MM.1S (cell line): ENCODE results near the gene ARTN.

Source experiments
- DNase-seq: peaks from one replicate; pipeline ENCODE4 v3.0.0-alpha.2; 2015
- H2AFZ ChIP-seq: fragments of 300-600 bp; sonication (generic); 2 replicates; pipeline ENCODE4 v1.6.0; 2016; ENCODE audit warnings: antibody characterized with exemption, low read length
- H3F3A ChIP-seq: fragments of 300-600 bp; sonication (generic); 2 replicates; pipeline ENCODE4 v1.6.1; 2016; ENCODE audit warnings: mild to moderate bottlenecking, antibody characterized with exemption, low read length, moderate library complexity, mixed read lengths; ENCODE audit not compliant: insufficient read depth
- H3K27ac ChIP-seq: fragments of 300-600 bp; sonication (generic); 2 replicates; pipeline ENCODE4 v1.5.1; 2016; ENCODE audit warnings: mild to moderate bottlenecking, low read length
- H3K27me3 ChIP-seq: fragments of 300-600 bp; sonication (generic); replicated peaks from 2 replicates; pipeline ENCODE4 v1.6.0; 2016; ENCODE audit warnings: low read length; ENCODE audit not compliant: insufficient read depth
- H3K36me3 ChIP-seq: fragments of 300-600 bp; sonication (generic); replicated peaks from 2 replicates; pipeline ENCODE4 v1.6.1; 2016; ENCODE audit warnings: mild to moderate bottlenecking, low read length, mixed read lengths; ENCODE audit not compliant: insufficient read depth
- H3K4me1 ChIP-seq: fragments of 300-600 bp; sonication (generic); 2 replicates; pipeline ENCODE4 v1.6.1; 2016; ENCODE audit warnings: low read length, mixed read lengths
- H3K4me2 ChIP-seq: fragments of 300-600 bp; sonication (generic); 2 replicates; pipeline ENCODE4 v1.6.0; 2016; ENCODE audit warnings: low read depth, low read length
- H3K4me3 ChIP-seq: fragments of 300-600 bp; sonication (generic); 2 replicates; pipeline ENCODE4 v1.5.1; 2016; ENCODE audit warnings: low read length, mixed read lengths
- H3K79me2 ChIP-seq: fragments of 300-600 bp; sonication (generic); 2 replicates; pipeline ENCODE4 v1.6.1; 2016; ENCODE audit warnings: mixed run types, low read length, mixed read lengths
- H3K9ac ChIP-seq: fragments of 300-600 bp; sonication (generic); 2 replicates; pipeline ENCODE4 v1.6.1; 2016; ENCODE audit warnings: low read length, mixed read lengths
- H3K9me2 ChIP-seq: fragments of 300-600 bp; sonication (generic); replicated peaks from 2 replicates; pipeline ENCODE4 v1.6.1; 2016; ENCODE audit warnings: mild to moderate bottlenecking, low read length, mixed read lengths; ENCODE audit not compliant: insufficient read depth
- H3K9me3 ChIP-seq: fragments of 300-600 bp; sonication (generic); replicated peaks from 2 replicates; pipeline ENCODE4 v1.6.1; 2016; ENCODE audit warnings: mild to moderate bottlenecking, low read length, mixed read lengths; ENCODE audit not compliant: insufficient read depth
- H4K20me1 ChIP-seq: fragments of 300-600 bp; sonication (generic); 2 replicates; pipeline ENCODE4 v1.6.1; 2016; ENCODE audit warnings: mild to moderate bottlenecking, low read length, moderate library complexity, mixed read lengths; ENCODE audit not compliant: insufficient read depth
- CTCF ChIP-seq: fragments of 300-600 bp; sonication (generic); IDR thresholded peaks from 2 replicates; pipeline ENCODE4 v1.5.1; 2016; ENCODE audit warnings: antibody characterized with exemption, low read length, mixed read lengths
- EZH2 ChIP-seq: fragments of 300-600 bp; sonication (generic); optimal IDR thresholded peaks from 2 replicates; pipeline ENCODE3; 2017; ENCODE audit warnings: low read depth, mild to moderate bottlenecking, antibody characterized with exemption, low read length, mixed read lengths
- EZH2phosphoT487 ChIP-seq: fragments of 300-600 bp; sonication (generic); IDR thresholded peaks from 2 replicates; pipeline ENCODE4 v1.6.1; 2018; ENCODE audit warnings: antibody characterized with exemption, low read length

ARTN gene

GRCh38 chr1:43973981-43974442 lies 40.4 kb downstream of the ARTN start:
- Histone ChIP-seq H3K79me2 (peaks cover 54% of the 10 kb centered on the region), H3K9ac (peak overlapping the region; percentile 95), H3K4me1 (peaks cover 40% of the 10 kb centered on the region), H3F3A (peaks cover 27% of the 10 kb centered on the region), H3K4me2 (peak overlapping the region; percentile 96), H3K27me3 (no peaks in the 10 kb centered on the region), H3K9me2 (no peaks in the 10 kb centered on the region), H4K20me1 (peaks cover 4% of the 10 kb centered on the region; the same call in 1 of the 2 replicates), H3K9me3 (no peaks in the 10 kb centered on the region), H3K4me3 (peak overlapping the region; percentile 96), H3K36me3 (0 out of 2 replicates have a peak, but pooled peaks cover 3% of the 10 kb centered on the region), H3K27ac (peak overlapping the region; percentile 79), H2AFZ (peak overlapping the region; percentile 87)
- TF ChIP-seq EZH2 (no peak), CTCF (no peak), EZH2phosphoT487 (no peak)
- DNase-seq, result peak; percentile 53

- Histone ChIP-seq H3K4me3 (peak within 1 kb of the TSS; percentile 96), H3K36me3 (0 out of 2 replicates have a peak, but pooled peaks cover 3% of the 10 kb centered on the region), H3K4me1 (peaks cover 40% of the 10 kb centered on the region), H3F3A (peaks cover 27% of the 10 kb centered on the region), H3K79me2 (peaks cover 54% of the 10 kb centered on the region), H3K9me2 (no peaks in the 10 kb centered on the region), H3K4me2 (peak within 1 kb of the TSS; percentile 96), H3K9ac (peak within 1 kb of the TSS; percentile 95), H4K20me1 (peaks cover 4% of the 10 kb centered on the region; the same call in 1 of the 2 replicates), H3K27me3 (no peaks in the 10 kb centered on the region), H3K9me3 (no peaks in the 10 kb centered on the region), H2AFZ (peak within 1 kb of the TSS; percentile 87), H3K27ac (peak within 1 kb of the TSS; percentile 79)
- peak; percentile 96 for DNase-seq
- TF ChIP-seq EZH2phosphoT487, result no peak
- TF ChIP-seq CTCF, result 0 out of 2 replicates have a peak, but pooled peaks have one; percentile 6
- TF ChIP-seq EZH2, result no peak
Measured at GRCh38 chr1:43974443-43975248, 41.0 kb downstream of the ARTN start, which contains the start of gene ATP6V0B. Gene ATP6V0B (plus strand): TSS chr1:43974960. CDS start chr1:43975041, 81 bp downstream.

DNA sequence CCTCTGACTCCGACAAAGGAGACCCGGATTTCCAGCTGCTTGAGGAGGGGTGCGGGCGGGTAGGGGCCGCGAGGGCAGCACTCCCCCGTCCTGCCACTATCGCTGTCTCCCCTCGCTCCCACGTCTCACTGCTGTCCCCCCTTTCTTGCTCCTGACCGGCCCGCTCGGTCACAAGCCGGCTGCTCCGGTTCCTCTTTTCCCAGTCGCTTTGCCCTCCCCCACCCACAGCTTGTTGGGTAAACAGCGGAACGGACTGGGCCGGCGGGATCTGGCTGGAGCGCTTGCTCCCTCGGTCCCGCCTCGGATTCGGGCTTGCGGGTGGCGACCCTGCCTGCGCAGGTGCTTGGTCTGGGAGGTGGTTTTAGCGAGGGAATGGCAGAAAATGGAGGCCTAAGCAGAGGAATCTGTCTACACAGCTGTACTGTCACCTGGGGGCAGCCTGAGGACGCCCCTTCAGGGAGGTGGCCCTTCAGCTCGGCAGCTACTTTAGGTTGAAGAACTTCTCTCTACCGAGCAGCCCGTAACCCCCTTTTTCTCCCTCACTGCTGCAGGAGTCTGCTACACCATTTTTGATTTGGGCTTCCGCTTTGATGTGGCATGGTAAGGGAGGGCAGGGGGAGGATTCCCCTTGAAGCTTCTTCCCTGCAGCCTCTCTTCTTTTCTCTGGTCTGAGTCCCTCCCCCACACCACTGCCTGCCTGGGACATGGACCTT lies 41.8 kb downstream of the ARTN start:
- Histone ChIP-seq H3K4me2 (peak overlapping the region; percentile 87), H3K4me3 (peak overlapping the region; percentile 96), H3K4me1 (peaks cover 44% of the 10 kb centered on the region), H3K9me3 (no peaks in the 10 kb centered on the region), H3K79me2 (peaks cover 56% of the 10 kb centered on the region), H3K27me3 (no peaks in the 10 kb centered on the region), H3F3A (peaks cover 27% of the 10 kb centered on the region), H3K9ac (peak overlapping the region; percentile 95), H2AFZ (peak overlapping the region; percentile 87), H3K36me3 (0 out of 2 replicates have a peak, but pooled peaks cover 3% of the 10 kb centered on the region), H4K20me1 (peaks cover 4% of the 10 kb centered on the region; the same call in 1 of the 2 replicates), H3K27ac (peak overlapping the region; percentile 79; the same call in 1 of the 2 replicates), H3K9me2 (no peaks in the 10 kb centered on the region)
- DNase-seq, result no peak
- no peak for TF ChIP-seq EZH2
